Measurements from ENCODE around the gene OR14K1.
"Not testable (repeated sequence)": the region's sequence is repeated elsewhere in the genome, so short reads cannot be mapped to it uniquely, and the experiment has no call there.

OR14K1 gene

GRCh38 chr1:247738315-247738714, at the start of gene OR14K1:
Gene OR14K1, plus strand, starts transcription at chr1:247738615. Its CDS starts 0 bp downstream, at chr1:247738615.
- no peaks in the 10 kb centered on the region for H3K27me3 ChIP-seq (ENCODE audit: insufficient read depth, low read length, poor library complexity, severe bottlenecking)
- TF ChIP-seq EZH2phosphoT487 (IDR thresholded peaks at IDR 0.05; ENCODE audit: borderline replicate concordance) (no peak), CTCF (conservative IDR thresholded peaks at IDR 0.05; ENCODE audit: low read length) (no peak)

DNA sequence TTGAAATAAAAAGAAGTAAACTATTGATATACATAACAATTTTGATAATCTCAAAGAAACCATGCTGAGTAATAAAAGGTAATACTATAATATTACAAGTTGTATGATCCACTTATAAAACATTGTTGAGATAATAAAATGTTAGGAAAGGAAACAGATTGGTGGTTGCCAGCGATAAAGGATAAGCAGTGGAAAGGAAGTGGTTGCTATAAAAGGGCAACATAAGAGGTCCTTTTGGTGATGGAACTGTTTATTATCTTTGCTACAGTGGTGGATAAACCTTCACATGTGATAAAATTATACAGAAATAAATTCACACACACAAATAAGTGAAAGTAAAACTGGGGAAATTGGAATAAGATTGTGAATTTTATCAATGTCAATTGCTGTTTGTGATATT, 37.1 kb upstream of the OR14K1 start:
- TF ChIP-seq CTCF (conservative IDR thresholded peaks at IDR 0.05; ENCODE audit: low read length) (no peak), EZH2phosphoT487 (IDR thresholded peaks at IDR 0.05; ENCODE audit: borderline replicate concordance) (peak; percentile 57; the same call in 1 of the 2 replicates)
- peaks cover 50% of the 10 kb centered on the region for H3K27me3 ChIP-seq (ENCODE audit: insufficient read depth, low read length, poor library complexity, severe bottlenecking)
- H3K9me2 ChIP-seq (replicated peaks; ENCODE audit: low read depth, low read length) = no peaks in the 10 kb centered on the region
- peak overlapping the region; percentile 27 for H3K4me2 ChIP-seq (ENCODE audit: low read depth, low read length, poor library complexity, severe bottlenecking)
- H2AFZ ChIP-seq (ENCODE audit: low read length) = no peak overlapping the region
- peaks cover 13% of the 10 kb centered on the region for H3K4me1 ChIP-seq (ENCODE audit: insufficient read depth, low read length, poor library complexity, severe bottlenecking)
- H3K9ac ChIP-seq (ENCODE audit: low read depth, low read length, poor library complexity, severe bottlenecking) = no peak overlapping the region
- no peaks in the 10 kb centered on the region for H3K79me2 ChIP-seq (ENCODE audit: insufficient read depth, low read length)
- H3K4me3 ChIP-seq (ENCODE audit: low read length, poor library complexity, severe bottlenecking) = peak overlapping the region; percentile 7
- H3F3A ChIP-seq (ENCODE audit: low read depth) = no peaks in the 10 kb centered on the region
- no peaks in the 10 kb centered on the region for H4K20me1 ChIP-seq (ENCODE audit: insufficient read depth, low read length, poor library complexity, severe bottlenecking)
- no peaks in the 10 kb centered on the region for H3K9me3 ChIP-seq (ENCODE audit: insufficient read depth, low read depth, low read length)
- no peaks in the 10 kb centered on the region for H3K36me3 ChIP-seq (ENCODE audit: insufficient read depth, low read length)

More at GRCh38 chr1:247738315-247738714, at the start of gene OR14K1:
- no peak within 1 kb of the TSS for H3K9ac ChIP-seq (ENCODE audit: low read depth, low read length, poor library complexity, severe bottlenecking)
- H3K4me3 ChIP-seq (ENCODE audit: low read length, poor library complexity, severe bottlenecking) = no peak within 1 kb of the TSS
- H3K79me2 ChIP-seq (ENCODE audit: insufficient read depth, low read length) = no peaks in the 10 kb centered on the region
- H4K20me1 ChIP-seq (ENCODE audit: insufficient read depth, low read length, poor library complexity, severe bottlenecking) = no peaks in the 10 kb centered on the region
- no peak within 1 kb of the TSS for H2AFZ ChIP-seq (ENCODE audit: low read length)
- no peaks in the 10 kb centered on the region for H3K4me1 ChIP-seq (ENCODE audit: insufficient read depth, low read length, poor library complexity, severe bottlenecking)
- no peaks in the 10 kb centered on the region for H3F3A ChIP-seq (ENCODE audit: low read depth)
- no peaks in the 10 kb centered on the region for H3K9me3 ChIP-seq (ENCODE audit: insufficient read depth, low read depth, low read length)
- no peak within 1 kb of the TSS for H3K4me2 ChIP-seq (ENCODE audit: low read depth, low read length, poor library complexity, severe bottlenecking)
- no peaks in the 10 kb centered on the region for H3K36me3 ChIP-seq (ENCODE audit: insufficient read depth, low read length)
- H3K9me2 ChIP-seq (replicated peaks; ENCODE audit: low read depth, low read length) = no peaks in the 10 kb centered on the region

- not testable (repeated sequence) for H3K4me1 ChIP-seq (ENCODE audit: insufficient read depth, low read length, poor library complexity, severe bottlenecking); H3K9ac ChIP-seq (ENCODE audit: low read depth, low read length, poor library complexity, severe bottlenecking); H3K79me2 ChIP-seq (ENCODE audit: insufficient read depth, low read length); H4K20me1 ChIP-seq (ENCODE audit: insufficient read depth, low read length, poor library complexity, severe bottlenecking); H3K4me3 ChIP-seq (ENCODE audit: low read length, poor library complexity, severe bottlenecking); H3K9me3 ChIP-seq (ENCODE audit: insufficient read depth, low read depth, low read length); H3F3A ChIP-seq (ENCODE audit: low read depth); H3K4me2 ChIP-seq (ENCODE audit: low read depth, low read length, poor library complexity, severe bottlenecking); H2AFZ ChIP-seq (ENCODE audit: low read length); H3K27me3 ChIP-seq (ENCODE audit: insufficient read depth, low read length, poor library complexity, severe bottlenecking); H3K9me2 ChIP-seq (replicated peaks; ENCODE audit: low read depth, low read length); H3K36me3 ChIP-seq (ENCODE audit: insufficient read depth, low read length)
Observed at GRCh38 chr1:247710681-247711080, 27.7 kb upstream of the OR14K1 start.

DNA sequence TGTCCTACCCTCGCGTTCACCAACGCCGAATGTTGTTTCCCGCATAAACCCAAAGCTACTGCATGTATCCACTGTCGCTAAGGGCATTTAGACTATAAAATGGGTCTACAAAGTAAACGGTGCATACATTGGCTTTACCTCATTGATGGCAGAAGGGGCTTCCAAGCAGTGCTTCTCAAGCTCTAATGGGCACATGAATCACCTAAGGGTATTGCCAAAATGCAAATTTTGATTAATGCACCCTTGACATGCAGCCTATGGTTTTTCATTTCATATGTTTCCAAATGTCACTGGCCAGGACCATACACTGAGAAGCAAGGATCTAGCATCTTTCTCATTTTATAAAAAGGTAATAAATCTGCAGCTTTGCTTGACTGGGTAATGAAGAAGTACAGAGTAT, 24.7 kb upstream of the OR14K1 start:
- Histone ChIP-seq H3F3A (ENCODE audit: low read depth) (no peaks in the 10 kb centered on the region), H3K36me3 (ENCODE audit: insufficient read depth, low read length) (no peaks in the 10 kb centered on the region), H2AFZ (ENCODE audit: low read length) (no peak overlapping the region), H3K79me2 (ENCODE audit: insufficient read depth, low read length) (no peaks in the 10 kb centered on the region), H4K20me1 (ENCODE audit: insufficient read depth, low read length, poor library complexity, severe bottlenecking) (no peaks in the 10 kb centered on the region), H3K27me3 (ENCODE audit: insufficient read depth, low read length, poor library complexity, severe bottlenecking) (no peaks in the 10 kb centered on the region), H3K4me2 (ENCODE audit: low read depth, low read length, poor library complexity, severe bottlenecking) (no peak overlapping the region), H3K4me3 (ENCODE audit: low read length, poor library complexity, severe bottlenecking) (no peak overlapping the region), H3K4me1 (ENCODE audit: insufficient read depth, low read length, poor library complexity, severe bottlenecking) (no peaks in the 10 kb centered on the region), H3K9me2 (replicated peaks; ENCODE audit: low read depth, low read length) (no peaks in the 10 kb centered on the region), H3K9ac (ENCODE audit: low read depth, low read length, poor library complexity, severe bottlenecking) (no peak overlapping the region), H3K9me3 (ENCODE audit: insufficient read depth, low read depth, low read length) (no peaks in the 10 kb centered on the region)
- TF ChIP-seq EZH2phosphoT487 (IDR thresholded peaks at IDR 0.05; ENCODE audit: borderline replicate concordance) = no peak
- no peak for TF ChIP-seq CTCF (conservative IDR thresholded peaks at IDR 0.05; ENCODE audit: low read length)
